Hepatocyte (in vitro differentiated cells): ENCODE data around the gene PACRG. TPM values are rescaled to one million over a fixed set of nuclear protein-coding genes. Genes with fewer than 3 reads are reported as not detected.

Experiments used
- DNase-seq: peaks from one replicate; pipeline ENCODE4 v3.0.0-alpha.2; 2016; ENCODE audit warnings: low spot score
- H2AFZ ChIP-seq: fragments of 200-600 bp; sonication (generic); 2 replicates; pipeline ENCODE4 v1.6.0; 2016; ENCODE audit warnings: antibody characterized with exemption, mild to moderate bottlenecking
- H3K27ac ChIP-seq: fragments of 200-600 bp; sonication (generic); 2 replicates; pipeline ENCODE4 v1.5.1; 2016; ENCODE audit warnings: mild to moderate bottlenecking
- H3K27me3 ChIP-seq: fragments of 200-600 bp; sonication (generic); 2 replicates; pipeline ENCODE4 v1.6.1; 2016
- H3K36me3 ChIP-seq: fragments of 200-600 bp; sonication (generic); replicated peaks from 2 replicates; pipeline ENCODE4 v1.5.1; 2016; ENCODE audit warnings: low read depth; ENCODE audit not compliant: insufficient read depth
- H3K4me1 ChIP-seq: fragments of 200-600 bp; sonication (generic); 2 replicates; pipeline ENCODE4 v1.5.1; 2016; ENCODE audit warnings: mild to moderate bottlenecking, moderate library complexity; ENCODE audit not compliant: insufficient read depth
- H3K4me2 ChIP-seq: fragments of 200-600 bp; sonication (generic); 2 replicates; pipeline ENCODE4 v1.6.0; 2016
- H3K4me3 ChIP-seq: fragments of 200-600 bp; sonication (generic); 2 replicates; pipeline ENCODE4 v1.5.1; 2016; ENCODE audit warnings: mild to moderate bottlenecking
- H3K79me2 ChIP-seq: fragments of 200-600 bp; sonication (generic); 2 replicates; pipeline ENCODE4 v1.6.0; 2017; ENCODE audit warnings: mild to moderate bottlenecking
- H3K9me2 ChIP-seq: fragments of 200-600 bp; sonication (generic); replicated peaks from 2 replicates; pipeline ENCODE4 v1.6.0; 2017; ENCODE audit warnings: mild to moderate bottlenecking; ENCODE audit not compliant: insufficient read depth
- H3K9me3 ChIP-seq: fragments of 200-600 bp; sonication (generic); 2 replicates; pipeline ENCODE4 v1.5.1; 2016; ENCODE audit warnings: low read depth, mild to moderate bottlenecking
- H4K20me1 ChIP-seq: fragments of 200-600 bp; sonication (generic); 2 replicates; pipeline ENCODE4 v1.6.0; 2016; ENCODE audit warnings: mild to moderate bottlenecking; ENCODE audit not compliant: insufficient read depth, poor library complexity, severe bottlenecking
- EZH2 ChIP-seq: fragments of 200-600 bp; sonication (generic); IDR thresholded peaks from 2 replicates; pipeline ENCODE4 v1.6.1; 2016; ENCODE audit warnings: antibody characterized with exemption, mild to moderate bottlenecking, borderline replicate concordance
- EZH2phosphoT487 ChIP-seq: fragments of 200-600 bp; sonication (generic); IDR thresholded peaks from one replicate; pipeline ENCODE4 v1.6.1; 2018; ENCODE audit warnings: antibody characterized with exemption, mild to moderate bottlenecking, low read depth, moderate library complexity; ENCODE audit not compliant: unreplicated experiment, severe bottlenecking
- WGBS: methylation state at CpG from one replicate; pipeline ENCODE4 v1.1.6; 2016; ENCODE audit warnings: low lambda C conversion rate; ENCODE audit errors: missing lambda C conversion rate; 5-methylcytosine and 5-hydroxymethylcytosine counted together
- polyA plus RNA-seq: library from polyadenylated mRNA; unstranded; fragments of >200 nt; fragmentation: Nextera tagmentation; extraction: Ambion mirVana; gene quantifications from 2 replicates; pipeline ENCODE4 v1.2.1, GENCODE V29; 2016
- total RNA-seq: library from RNA; depleted of rRNA; stranded (reverse); fragments of >200 nt; gene quantifications from 2 replicates; pipeline ENCODE4 v1.2.3, GENCODE V29; 2014
- TF ChIP-seq, protein P1 (sequence below): fragments of 200-600 bp; sonication (generic); IDR thresholded peaks from 2 replicates; pipeline ENCODE4 v1.5.1; 2016; ENCODE audit warnings: antibody characterized with exemption, mild to moderate bottlenecking; ENCODE audit not compliant: poor library complexity

Gene PACRG
- total and polyA plus RNA-seq, 2 experiments from 2014 or later = 0.91 to 2.6 TPM

DNA sequence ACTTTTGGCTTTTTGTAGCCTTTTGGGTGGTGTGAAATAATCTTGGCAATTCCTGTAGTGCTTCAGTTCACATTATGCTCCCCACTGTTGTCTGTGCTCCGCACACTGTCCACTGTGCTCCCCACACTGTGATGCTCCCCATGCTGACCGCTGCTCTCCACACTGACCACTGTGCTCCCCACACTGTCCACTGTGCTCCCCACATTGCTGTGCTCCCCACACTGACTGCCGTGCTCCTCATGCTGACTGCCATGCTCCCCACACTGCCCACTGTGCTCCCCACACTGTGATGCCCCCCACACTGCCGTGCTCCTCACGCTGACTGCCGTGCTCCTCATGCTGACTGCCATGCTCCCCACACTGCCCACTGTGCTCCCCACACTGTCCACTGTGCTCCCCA lies 118.9 kb downstream of the PACRG start:
- Histone ChIP-seq H3K9me3 (no peaks in the 10 kb centered on the region), H2AFZ (no peak overlapping the region), H3K27ac (no peak overlapping the region), H3K27me3 (no peaks in the 10 kb centered on the region), H3K9me2 (no peaks in the 10 kb centered on the region), H3K4me2 (no peak overlapping the region), H4K20me1 (no peaks in the 10 kb centered on the region), H3K4me1 (no peaks in the 10 kb centered on the region), H3K4me3 (no peak overlapping the region), H3K36me3 (no peaks in the 10 kb centered on the region), H3K79me2 (no peaks in the 10 kb centered on the region)
- no peak for TF ChIP-seq EZH2phosphoT487
- TF ChIP-seq, protein P1, sequence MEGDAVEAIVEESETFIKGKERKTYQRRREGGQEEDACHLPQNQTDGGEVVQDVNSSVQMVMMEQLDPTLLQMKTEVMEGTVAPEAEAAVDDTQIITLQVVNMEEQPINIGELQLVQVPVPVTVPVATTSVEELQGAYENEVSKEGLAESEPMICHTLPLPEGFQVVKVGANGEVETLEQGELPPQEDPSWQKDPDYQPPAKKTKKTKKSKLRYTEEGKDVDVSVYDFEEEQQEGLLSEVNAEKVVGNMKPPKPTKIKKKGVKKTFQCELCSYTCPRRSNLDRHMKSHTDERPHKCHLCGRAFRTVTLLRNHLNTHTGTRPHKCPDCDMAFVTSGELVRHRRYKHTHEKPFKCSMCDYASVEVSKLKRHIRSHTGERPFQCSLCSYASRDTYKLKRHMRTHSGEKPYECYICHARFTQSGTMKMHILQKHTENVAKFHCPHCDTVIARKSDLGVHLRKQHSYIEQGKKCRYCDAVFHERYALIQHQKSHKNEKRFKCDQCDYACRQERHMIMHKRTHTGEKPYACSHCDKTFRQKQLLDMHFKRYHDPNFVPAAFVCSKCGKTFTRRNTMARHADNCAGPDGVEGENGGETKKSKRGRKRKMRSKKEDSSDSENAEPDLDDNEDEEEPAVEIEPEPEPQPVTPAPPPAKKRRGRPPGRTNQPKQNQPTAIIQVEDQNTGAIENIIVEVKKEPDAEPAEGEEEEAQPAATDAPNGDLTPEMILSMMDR = no peak
- no peak for TF ChIP-seq EZH2
- WGBS = 98% methylated on average over 6 of the region's 6 CpGs
- DNase-seq = no peak

DNA sequence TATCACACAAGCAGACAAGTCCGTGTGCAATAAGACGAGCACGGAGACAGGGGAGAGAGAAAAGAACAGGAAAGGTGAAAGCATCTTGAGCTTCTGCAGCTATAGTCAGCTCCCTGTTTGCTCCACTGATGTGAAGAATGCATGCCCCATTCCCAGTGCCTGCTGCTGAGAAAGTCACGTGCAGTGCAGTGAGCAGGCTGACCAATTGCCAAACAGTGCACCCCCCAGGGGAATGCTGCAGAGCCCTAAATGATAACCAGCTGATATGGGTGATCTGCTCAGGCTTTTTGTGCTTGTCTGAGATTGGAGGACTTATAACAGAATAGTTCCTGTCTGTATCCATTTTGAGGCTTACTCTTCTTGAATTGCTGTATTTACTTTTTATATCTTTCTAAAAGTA lies 121.5 kb downstream of the PACRG start:
- H3K4me1 ChIP-seq = peaks cover 7% of the 10 kb centered on the region
- DNase-seq = no peak
- no peaks in the 10 kb centered on the region for H3K9me3 ChIP-seq
- H3K36me3 ChIP-seq = no peaks in the 10 kb centered on the region
- WGBS = 54% methylated on average over 4 of the region's 4 CpGs
- no peak overlapping the region for H3K4me2 ChIP-seq
- no peaks in the 10 kb centered on the region for H3K79me2 ChIP-seq
- no peaks in the 10 kb centered on the region for H4K20me1 ChIP-seq
- no peaks in the 10 kb centered on the region for H3K27me3 ChIP-seq
- H3K27ac ChIP-seq = no peak overlapping the region
- TF ChIP-seq, protein P1 = no peak
- TF ChIP-seq EZH2phosphoT487 = no peak
- no peak for TF ChIP-seq EZH2
- H3K4me3 ChIP-seq = no peak overlapping the region
- no peaks in the 10 kb centered on the region for H3K9me2 ChIP-seq
- H2AFZ ChIP-seq = no peak overlapping the region

DNA sequence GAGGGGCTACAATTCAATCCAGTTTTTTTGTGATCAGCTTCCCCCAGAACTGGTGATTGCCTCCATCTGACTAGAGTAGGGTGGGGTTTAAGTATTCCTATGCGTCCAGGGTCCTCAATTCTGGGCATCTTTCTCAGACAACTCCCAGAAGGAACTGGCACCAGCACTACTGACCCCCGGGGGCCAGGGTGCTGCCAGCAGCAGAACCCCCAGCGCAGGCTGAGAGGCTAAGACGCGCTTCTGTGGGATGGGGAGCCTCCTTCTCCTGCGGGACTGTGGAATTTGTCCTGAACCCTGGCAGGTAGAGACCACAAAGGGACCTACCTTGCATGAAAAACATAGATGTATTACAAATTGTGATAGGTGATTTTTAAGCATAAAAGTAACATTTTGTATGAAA lies 124.4 kb downstream of the PACRG start:
- Histone ChIP-seq H3K4me2 (no peak overlapping the region), H3K9me3 (no peaks in the 10 kb centered on the region), H2AFZ (no peak overlapping the region), H3K79me2 (no peaks in the 10 kb centered on the region), H3K36me3 (no peaks in the 10 kb centered on the region), H3K4me3 (no peak overlapping the region), H3K27ac (no peak overlapping the region), H3K27me3 (no peaks in the 10 kb centered on the region), H3K9me2 (no peaks in the 10 kb centered on the region), H3K4me1 (peaks cover 8% of the 10 kb centered on the region), H4K20me1 (no peaks in the 10 kb centered on the region)
- 90% methylated on average over 6 of the region's 6 CpGs for WGBS
- no peak for DNase-seq
- TF ChIP-seq EZH2phosphoT487 (no peak), EZH2 (no peak)
- TF ChIP-seq, protein P1 = no peak
